SU-DHL-6 (cell line): Measurements from ENCODE around the gene EIF5.

Experiments used
- CTCF ChIP-seq: fragments of 200-600 bp; sonication (generic); IDR thresholded peaks from one replicate; pipeline ENCODE4 v1.5.1; 2017; ENCODE audit warnings: antibody characterized with exemption, mild to moderate bottlenecking, low read length, moderate library complexity; ENCODE audit not compliant: insufficient read depth, poor library complexity, severe bottlenecking
- EZH2phosphoT487 ChIP-seq: fragments of 200-600 bp; sonication (generic), shearing (Covaris generic); conservative IDR thresholded peaks from 2 replicates; pipeline ENCODE4 v1.6.1; 2018; ENCODE audit warnings: mild to moderate bottlenecking, antibody characterized with exemption, low read length, moderate library complexity, mixed read lengths

GRCh38 chr14:103372017-103372416 is 38.0 kb downstream of the EIF5 start:
- no peak for TF ChIP-seq CTCF
- TF ChIP-seq EZH2phosphoT487: no peak
